ENCODE measurements around the gene UROC1.

The UROC1 gene

GRCh38 chr3:126517291-126517951, at the start of gene UROC1:
UROC1 (minus strand) TSS chr3:126517773; CDS start chr3:126517719, 54 bp downstream.
- no peak for DNase-seq (ENCODE audit: low spot score)

DNA sequence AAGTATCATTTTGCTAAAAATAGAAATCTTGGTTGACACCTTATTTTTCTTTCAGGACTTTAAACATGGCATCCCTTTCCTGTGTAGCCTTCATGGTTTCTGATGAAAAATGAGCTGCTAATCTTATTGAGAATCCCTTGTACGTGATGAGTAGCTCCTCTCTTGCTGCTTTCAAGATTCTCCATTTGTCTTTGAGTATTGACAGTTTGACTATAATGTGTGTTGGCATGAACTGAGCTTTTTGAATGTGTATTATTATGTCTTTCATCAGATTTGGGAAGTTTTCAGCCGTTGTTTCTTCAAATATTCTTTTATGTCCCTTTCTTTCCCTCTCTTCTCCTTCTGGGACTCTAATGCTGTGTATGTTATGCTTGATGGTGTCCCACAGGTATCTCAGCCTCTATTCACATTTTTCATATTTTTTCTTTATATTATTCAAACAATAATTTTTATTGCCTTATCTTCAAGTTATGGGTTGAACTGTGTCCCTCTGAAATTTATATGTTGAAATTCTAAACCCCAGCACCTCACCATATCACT, 45.2 kb upstream of the UROC1 start:
- no peak for DNase-seq (ENCODE audit: low spot score)

DNA sequence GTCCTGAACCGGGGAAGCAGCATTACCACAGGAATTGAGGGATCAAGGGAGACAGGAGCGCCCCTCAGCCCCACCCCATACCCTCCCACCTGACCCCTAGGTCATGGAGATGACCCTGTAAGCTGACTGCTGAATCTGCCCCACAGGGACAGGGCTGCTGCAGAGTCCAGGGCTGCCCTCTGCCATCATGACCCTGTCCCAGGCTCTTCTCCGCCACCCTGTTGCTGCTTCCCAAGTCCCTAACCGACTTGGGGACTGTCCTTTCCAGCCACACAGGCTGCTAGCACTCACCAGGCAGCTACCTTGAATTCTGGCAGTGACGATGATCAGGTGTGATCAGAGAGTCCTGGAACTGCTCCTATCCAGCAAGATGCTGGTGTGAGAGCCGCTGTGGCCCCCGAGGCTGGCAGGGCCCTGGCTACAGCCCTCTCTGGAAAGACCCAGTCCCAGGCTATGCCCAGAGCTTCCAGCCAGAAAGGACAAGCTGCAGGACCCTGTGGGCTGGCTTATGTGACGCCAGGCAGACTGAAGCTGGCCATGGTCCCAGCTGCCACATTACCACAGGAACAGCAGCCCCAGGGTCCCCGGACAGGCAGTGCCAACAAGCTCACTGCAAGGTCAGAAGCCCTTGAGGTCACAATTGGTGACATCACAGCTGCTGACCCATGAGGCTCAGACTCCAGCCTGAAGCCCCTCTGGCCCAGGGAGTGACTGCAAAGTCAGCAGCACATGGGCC, 40.9 kb upstream of the UROC1 start, which contains the start of gene C3orf22:
TSS of gene C3orf22 (minus strand) at position 597 of the 736 bp plus-strand sequence. CDS start 5,542 bp downstream, outside the sequence.
- DNase-seq (ENCODE audit: low spot score): no peak

DNA sequence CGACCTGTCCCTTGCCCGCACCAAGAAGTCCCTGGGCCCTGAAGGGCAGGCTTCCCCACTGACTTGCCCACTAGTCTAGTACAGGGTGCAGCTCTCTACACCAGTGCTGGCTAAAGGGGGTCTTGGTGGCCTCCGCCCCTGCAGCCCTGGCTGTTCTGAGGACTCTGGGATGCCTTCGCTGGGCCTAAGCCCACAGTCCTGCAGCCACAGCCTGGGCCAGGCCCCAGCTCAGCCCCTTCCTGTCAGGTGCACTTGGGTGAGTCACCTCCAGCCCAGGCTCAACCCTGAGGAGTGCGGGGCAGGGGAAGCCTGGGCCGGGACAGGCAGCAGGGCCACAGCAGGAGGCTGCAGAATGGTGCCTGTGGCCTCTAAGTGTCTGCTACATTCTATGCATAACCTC, 40.2 kb upstream of the UROC1 start:
- no peak for DNase-seq (ENCODE audit: low spot score)

- no peak for DNase-seq (ENCODE audit: low spot score)
Measured at GRCh38 chr3:126557415-126557745, 39.8 kb upstream of the UROC1 start.

DNA sequence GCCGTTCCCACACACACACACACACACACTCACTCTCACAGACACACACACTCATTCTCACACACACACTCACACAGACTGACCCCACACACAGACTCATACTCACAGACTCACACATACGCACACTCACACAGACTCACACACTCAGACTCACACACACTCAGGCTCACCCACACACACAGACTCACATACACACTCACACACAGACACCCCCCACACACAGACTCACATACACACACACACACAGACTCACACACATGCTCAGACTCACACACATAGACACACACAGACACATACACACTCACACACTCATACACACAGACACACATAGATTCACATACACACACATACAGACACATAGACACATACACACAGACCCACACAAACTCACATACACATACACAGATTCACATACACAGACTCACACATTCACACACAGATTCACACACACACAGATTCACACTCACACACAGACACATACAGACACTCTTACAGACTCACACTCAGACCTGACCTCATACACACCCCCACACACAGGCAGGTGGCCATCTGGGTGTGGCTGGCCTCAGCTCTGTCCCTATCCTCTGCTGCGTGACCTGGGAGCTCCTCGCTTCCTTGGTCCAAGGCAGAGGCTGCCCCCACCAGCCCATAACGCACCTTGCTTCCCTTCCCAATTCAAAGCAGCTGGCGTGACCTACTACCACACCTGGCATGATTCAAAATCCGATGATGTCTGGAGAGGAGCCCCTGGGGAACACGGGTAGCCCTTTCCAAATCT, 39.3 kb upstream of the UROC1 start:
- no peak for DNase-seq (ENCODE audit: low spot score)

DNA sequence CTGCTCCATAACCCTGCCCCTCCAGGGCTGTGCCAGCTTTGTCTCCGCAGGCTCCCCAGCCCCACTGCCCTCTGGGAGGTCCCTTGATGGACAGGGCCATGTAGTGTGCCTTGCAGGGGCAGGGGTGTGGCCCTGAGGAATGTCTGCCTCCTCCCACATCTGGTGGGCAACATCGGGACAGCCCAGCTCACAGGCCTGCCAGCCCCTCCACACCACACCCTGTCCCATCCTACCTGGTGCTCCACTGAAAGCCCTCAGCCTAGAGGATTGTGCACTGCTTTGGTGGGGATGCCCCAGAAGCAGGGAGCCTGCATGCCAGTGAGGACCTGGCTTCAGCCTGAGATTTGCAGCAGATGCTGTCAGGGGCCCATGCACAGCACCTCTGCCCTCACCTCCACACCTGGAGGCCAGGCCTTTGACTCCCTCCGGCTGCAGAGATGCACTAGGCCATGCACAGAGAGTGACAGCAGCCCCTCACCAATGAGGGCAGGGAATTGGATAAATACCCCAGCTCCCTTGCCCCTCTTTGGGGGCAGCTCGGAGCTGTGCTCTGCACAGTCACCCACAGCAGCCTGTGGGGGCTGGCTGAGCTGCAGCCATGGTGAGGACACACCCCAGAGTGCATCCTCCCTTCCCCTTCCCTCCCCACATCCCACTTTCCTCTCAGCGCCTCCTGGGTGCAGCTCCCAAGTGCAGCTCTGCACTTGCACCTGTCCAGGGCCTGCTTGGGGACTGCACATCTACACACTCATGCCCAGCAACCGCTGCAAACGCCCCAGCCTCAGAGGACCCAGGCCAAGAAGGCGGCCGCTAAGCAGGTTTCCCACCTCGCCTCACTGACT, 38.4 kb upstream of the UROC1 start:
- no peak for DNase-seq (ENCODE audit: low spot score)

DNA sequence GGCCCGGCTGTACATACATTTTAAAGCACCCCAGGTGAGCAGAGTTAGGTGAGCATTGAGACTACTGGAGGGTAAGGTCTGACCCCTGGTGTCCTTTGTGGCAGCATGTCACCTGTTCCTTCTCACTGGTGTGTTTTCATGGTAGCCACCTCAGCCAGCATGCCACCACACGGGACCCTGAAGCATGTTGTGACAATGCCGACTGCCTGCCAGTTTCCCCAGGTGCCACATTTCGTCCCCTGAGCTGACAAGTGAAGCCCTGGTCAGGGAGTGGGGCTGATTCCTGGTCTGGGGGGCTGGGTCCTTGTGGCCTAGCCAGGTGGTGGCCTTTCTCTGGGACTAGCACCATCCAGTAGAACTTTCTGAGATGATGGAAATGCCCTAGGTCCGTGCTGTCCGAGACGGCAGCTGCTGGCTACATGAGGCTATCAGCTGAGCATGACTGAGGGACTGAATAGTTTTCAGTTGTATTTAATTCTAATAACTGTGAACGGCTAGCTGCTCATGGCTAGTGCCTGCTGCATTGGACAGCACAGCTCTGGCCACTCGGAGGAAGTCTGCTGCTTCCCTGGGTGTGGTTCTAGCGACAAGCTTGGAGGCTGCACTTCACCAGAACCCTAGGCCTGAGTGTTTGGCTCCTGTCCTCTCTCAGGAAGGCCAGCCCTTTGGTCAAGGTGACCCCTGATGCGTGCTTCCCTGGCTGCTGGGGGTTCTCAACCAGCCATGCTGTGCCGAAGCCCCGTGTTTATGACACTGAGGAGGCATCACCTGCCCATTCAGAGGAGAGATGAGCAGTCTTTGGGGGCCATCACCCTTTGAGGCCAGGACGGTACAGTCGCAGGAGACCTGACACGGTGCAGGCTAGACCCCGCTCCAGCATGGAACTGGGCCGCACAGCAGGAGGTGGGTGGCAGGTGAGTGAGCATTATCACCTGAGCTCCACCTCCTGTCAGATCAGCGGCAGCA, 37.3 kb upstream of the UROC1 start:
- no peak for DNase-seq (ENCODE audit: low spot score)

DNA sequence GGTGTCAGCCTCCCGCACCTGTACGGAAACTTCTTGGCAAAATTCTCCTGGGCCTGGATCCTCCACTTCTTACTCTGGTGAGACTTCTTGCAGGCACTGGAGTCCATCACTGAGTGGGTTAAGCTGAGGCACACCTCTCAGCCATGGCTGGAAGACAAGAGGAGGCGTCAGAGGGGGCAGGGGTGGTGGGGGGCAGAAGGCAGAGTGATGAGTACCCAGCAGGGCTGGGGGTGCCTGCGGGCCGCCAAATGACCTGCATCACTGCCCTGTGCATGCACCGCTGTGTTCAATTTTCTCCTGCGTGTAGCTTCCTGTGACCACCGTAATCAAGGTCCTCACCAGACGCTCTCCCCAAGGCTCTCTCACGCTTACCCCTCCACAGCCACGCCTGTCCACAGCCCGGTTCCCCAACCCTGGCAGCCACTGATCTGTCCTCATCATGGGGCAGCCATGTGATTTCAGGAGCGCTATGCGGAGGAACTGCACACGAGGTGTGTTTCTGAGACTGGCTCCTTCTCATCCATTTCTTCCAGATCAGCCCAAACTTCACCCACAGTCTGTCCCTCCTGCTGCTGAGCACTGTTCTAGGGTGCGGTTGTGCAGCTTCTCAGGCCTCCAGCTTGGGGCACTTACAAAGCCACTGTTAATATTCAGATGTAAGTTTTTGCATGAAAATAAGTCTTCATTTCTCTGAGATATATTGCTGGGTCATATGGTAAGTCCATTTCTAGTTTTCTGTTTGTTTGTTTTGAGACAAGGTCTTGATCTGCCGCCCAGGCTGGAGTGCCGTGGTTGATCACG, 35.9 kb upstream of the UROC1 start:
- no peak for DNase-seq (ENCODE audit: low spot score)

GRCh38 chr3:126552688-126553283, 35.2 kb upstream of the UROC1 start:
- no peak for DNase-seq (ENCODE audit: low spot score)

DNA sequence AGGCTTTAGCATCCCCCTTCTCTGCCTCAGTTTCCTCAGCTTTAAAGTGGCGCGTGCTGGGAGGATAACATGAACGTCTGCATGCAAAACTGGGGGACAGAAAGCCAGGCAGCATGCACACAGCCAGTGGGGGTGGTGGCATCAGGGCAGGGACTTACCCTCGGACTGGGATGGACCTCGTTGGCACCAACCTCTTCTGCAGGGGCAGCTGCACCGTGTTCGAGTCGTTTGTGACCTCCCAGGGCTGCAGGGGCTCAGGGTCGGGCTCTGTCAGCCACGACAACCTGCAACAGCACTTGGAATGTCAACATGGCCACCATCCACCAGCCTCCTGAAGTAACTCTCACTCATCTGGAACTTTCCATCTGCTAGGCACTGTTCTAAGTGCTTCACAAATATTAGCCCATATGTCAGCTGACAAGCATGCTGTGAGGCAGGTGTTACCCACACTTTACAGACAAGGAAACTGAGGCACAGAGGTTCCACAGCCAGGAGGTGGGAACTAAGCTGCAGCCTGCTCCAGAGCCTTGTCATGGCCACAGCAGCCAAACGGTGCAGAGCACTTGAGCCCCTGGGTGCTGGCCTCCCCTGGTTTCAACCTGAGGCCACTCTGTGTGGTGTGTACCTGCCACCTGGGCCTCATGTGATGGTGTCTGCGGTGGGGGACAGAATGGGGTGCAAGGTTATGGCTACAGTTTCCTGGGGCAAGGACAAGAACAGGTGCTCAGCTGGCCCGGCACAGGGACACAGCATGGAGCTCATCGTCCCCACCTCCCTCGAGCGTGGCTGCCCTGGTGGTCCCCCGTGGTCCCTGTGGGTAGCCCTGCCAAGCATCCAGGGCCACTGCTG, 34.5 kb upstream of the UROC1 start:
- DNase-seq (ENCODE audit: low spot score): no peak

DNA sequence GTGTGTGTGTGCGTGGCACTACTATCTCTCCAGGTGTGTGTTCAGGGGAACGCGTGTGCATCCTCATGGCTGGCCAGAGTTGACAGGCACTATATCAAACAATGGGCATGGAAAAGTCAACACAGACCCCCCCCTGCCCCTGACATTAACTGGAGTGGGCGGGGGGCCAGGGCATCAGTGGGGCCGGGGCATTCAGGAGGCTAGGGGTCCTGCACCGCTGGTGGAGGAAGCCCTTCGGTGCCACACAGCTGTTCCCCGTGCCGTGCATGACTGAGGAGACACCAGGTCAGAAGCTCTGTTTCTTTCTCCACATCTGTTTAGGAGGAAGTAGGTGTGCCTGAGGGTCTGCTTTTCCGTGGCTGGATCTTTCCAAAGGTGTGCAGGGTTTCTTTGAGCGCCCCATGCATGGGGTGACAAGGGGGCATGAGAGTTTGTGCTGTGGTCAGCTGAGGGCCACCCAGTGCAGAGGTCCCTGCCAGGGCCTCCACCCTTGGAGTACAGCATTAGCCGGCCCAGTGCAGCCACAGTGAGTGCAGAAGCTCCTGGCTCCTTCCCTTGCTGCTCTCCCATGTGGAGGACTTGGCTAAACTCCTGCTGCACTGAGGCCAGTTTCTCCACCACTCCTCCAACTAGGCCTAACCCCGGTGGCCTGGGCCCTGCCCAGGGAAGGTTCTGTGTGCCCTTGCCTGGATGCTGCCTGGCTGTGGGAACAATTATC, 33.7 kb upstream of the UROC1 start:
- no peak for DNase-seq (ENCODE audit: low spot score)

DNA sequence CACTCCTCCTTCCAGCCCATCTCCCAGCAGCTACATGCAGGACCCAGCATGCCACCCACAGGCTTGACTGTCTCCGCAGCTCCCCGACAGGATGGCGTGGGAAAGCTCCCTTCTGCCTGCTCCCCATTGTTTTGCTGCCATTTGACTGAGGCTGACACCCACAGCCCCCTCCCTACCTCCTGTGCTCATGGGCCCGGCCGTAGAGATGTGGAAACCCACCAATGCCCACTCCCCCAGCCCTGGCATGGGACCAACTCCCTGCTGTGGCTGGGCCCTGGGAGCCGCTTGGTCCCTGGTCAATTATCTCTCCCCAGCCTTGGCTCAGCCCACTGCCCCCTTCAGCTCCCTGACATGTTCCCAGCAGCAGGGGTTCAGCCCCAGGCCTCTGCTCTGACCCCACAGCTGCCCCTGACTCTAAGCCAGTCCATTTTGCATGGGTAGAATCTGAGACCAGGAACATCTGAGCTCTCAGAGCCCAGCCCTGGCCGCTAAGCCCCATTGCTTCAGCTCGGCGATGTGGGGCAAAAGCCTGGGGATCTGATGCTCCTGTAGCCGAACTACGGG, 33.0 kb upstream of the UROC1 start:
- no peak for DNase-seq (ENCODE audit: low spot score)

GRCh38 chr3:126549861-126550487, 32.4 kb upstream of the UROC1 start:
- no peak for DNase-seq (ENCODE audit: low spot score)

GRCh38 chr3:126548556-126549466, 31.2 kb upstream of the UROC1 start:
- DNase-seq (ENCODE audit: low spot score): no peak

DNA sequence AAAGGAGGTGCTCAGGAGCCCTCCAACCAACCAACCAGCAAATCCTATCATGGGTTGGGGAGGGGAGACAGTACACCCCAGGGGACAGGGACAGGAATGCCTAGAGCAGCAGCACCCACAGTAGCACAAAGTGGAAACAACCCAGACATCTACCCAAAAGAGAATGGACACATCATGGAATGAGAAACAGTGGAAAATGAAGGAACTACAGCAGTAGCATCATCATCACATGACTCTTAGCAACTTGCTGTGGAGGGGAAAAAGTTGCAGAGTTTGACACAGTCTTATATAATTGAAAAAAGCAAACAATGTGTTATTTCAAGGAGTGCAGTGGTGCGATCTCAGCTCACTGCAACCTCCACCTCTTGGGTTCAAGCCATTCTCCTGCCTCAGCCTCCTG, 30.1 kb upstream of the UROC1 start:
- DNase-seq (ENCODE audit: low spot score): no peak
